BE2C (cell line): ENCODE results near the gene DAP3.
"Not testable (repeated sequence)": the region's sequence is repeated elsewhere in the genome, so short reads cannot be mapped to it uniquely, and the experiment has no call there.

Source experiments
- DNase-seq: peaks from one replicate; pipeline ENCODE4 v3.0.0-alpha.2; 2020
- H3K27me3 ChIP-seq: fragments of 250-450 bp; sonication (Bioruptor Pico); 2 replicates; pipeline ENCODE4 v1.5.1; 2020; ENCODE audit warnings: mild to moderate bottlenecking
- H3K36me3 ChIP-seq: fragments of 250-450 bp; sonication (Bioruptor Pico); 2 replicates; pipeline ENCODE4 v1.5.1; 2020; ENCODE audit warnings: mild to moderate bottlenecking
- H3K4me1 ChIP-seq: fragments of 250-450 bp; sonication (Bioruptor Pico); 2 replicates; pipeline ENCODE4 v1.5.1; 2020
- H3K4me3 ChIP-seq: 2 replicates; pipeline ENCODE4 v1.5.1; 2011; ENCODE audit warnings: low read depth, low read length
- H3K9me3 ChIP-seq: fragments of 250-450 bp; sonication (Bioruptor Pico); 2 replicates; pipeline ENCODE4 v1.5.1; 2020
- CTCF ChIP-seq: IDR thresholded peaks from 2 replicates; pipeline ENCODE4 v1.5.1; 2012; ENCODE audit warnings: mild to moderate bottlenecking, low read depth, low read length

Gene DAP3

DNA sequence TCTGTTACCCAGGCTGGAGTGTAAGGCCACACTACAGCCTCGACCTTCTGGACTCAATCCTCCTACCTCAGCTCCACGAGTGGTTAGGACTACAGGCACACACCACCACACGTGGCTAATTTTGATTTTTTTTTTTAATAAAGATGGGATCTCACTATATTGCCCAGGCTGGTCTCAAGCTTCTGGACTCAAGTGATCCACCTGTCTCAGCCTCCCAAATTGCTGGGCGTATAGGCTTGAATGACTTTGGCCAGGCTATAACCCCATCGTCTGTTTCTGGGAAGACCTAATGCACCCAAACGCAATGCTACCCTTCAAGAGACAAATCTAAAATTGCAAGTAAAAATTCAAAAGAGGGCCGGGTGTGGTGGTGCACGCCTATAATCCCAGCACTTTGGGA is 52.1 kb downstream of the DAP3 start:
- Histone ChIP-seq H3K4me1 (no peaks in the 10 kb centered on the region), H3K27me3 (no peaks in the 10 kb centered on the region), H3K9me3 (no peaks in the 10 kb centered on the region), H3K4me3 (no peak overlapping the region), H3K36me3 (peaks cover 32% of the 10 kb centered on the region)
- no peak for TF ChIP-seq CTCF
- no peak for DNase-seq

DNA sequence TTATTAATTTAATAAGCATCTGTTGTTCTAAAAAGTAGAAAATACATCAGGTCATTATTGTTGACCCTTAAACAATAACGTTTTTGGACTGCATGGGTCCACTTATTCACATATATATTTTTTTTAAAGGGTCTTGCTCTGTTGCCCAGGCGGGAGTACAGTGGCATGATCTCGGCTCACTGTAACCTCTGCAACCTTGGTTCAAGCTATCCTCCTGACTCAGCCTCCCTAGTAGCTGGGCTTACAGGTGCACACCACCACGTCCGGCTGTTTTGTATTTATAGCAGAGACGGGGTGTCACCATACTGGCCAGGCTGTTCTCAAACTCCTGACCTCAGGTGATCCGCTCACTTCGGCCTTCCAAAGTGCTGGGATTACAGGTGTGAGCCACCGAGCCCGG is 53.0 kb downstream of the DAP3 start:
- no peak overlapping the region for H3K4me3 ChIP-seq
- no peaks in the 10 kb centered on the region for H3K4me1 ChIP-seq
- no peak for TF ChIP-seq CTCF
- no peaks in the 10 kb centered on the region for H3K9me3 ChIP-seq
- no peaks in the 10 kb centered on the region for H3K27me3 ChIP-seq
- H3K36me3 ChIP-seq, result peaks cover 24% of the 10 kb centered on the region
- DNase-seq, result no peak

GRCh38 chr1:155744711-155745283 is 55.9 kb downstream of the DAP3 start:
- Histone ChIP-seq H3K9me3 (no peaks in the 10 kb centered on the region), H3K36me3 (peaks cover 12% of the 10 kb centered on the region), H3K27me3 (no peaks in the 10 kb centered on the region), H3K4me1 (no peaks in the 10 kb centered on the region), H3K4me3 (peak overlapping the region; percentile 95)
- TF ChIP-seq CTCF, result no peak
- no peak for DNase-seq

- peak overlapping the region; percentile 95 for H3K4me3 ChIP-seq
- not testable (repeated sequence) for H3K9me3 ChIP-seq, H3K27me3 ChIP-seq, H3K4me1 ChIP-seq
- peaks cover 12% of the 10 kb centered on the region for H3K36me3 ChIP-seq
- DNase-seq, result peak; percentile 98
Observed at GRCh38 chr1:155745284-155746228, 56.7 kb downstream of the DAP3 start.

DNA sequence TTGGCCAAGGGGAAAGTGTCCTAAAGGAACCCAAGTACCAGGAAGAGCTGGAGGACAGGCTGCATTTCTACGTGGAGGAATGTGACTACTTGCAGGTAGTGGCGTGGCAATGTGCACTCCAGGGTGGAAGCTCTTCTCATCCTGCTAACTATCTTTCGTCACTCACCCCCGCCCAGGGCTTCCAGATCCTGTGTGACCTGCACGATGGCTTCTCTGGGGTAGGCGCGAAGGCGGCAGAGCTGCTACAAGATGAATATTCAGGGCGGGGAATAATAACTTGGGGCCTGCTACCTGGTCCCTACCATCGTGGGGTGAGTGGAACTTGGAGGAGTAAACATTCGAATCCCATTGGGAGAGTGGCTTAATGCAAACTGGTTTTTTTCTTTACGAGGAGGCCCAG is 58.7 kb downstream of the DAP3 start:
- not testable (repeated sequence) for H3K4me1 ChIP-seq, H3K9me3 ChIP-seq, H3K4me3 ChIP-seq, DNase-seq, H3K27me3 ChIP-seq
- H3K36me3 ChIP-seq, result peaks cover 21% of the 10 kb centered on the region

- not testable (repeated sequence) for H3K9me3 ChIP-seq, H3K4me1 ChIP-seq, DNase-seq, H3K27me3 ChIP-seq, H3K4me3 ChIP-seq
- H3K36me3 ChIP-seq, result peaks cover 25% of the 10 kb centered on the region
Observed at GRCh38 chr1:155748141-155748540, 59.2 kb downstream of the DAP3 start.

- H3K4me1 ChIP-seq, DNase-seq, H3K4me3 ChIP-seq, H3K27me3 ChIP-seq, H3K9me3 ChIP-seq: not testable (repeated sequence)
- H3K36me3 ChIP-seq, result peaks cover 56% of the 10 kb centered on the region
Observed at GRCh38 chr1:155759017-155759416, 70.1 kb downstream of the DAP3 start.

DNA sequence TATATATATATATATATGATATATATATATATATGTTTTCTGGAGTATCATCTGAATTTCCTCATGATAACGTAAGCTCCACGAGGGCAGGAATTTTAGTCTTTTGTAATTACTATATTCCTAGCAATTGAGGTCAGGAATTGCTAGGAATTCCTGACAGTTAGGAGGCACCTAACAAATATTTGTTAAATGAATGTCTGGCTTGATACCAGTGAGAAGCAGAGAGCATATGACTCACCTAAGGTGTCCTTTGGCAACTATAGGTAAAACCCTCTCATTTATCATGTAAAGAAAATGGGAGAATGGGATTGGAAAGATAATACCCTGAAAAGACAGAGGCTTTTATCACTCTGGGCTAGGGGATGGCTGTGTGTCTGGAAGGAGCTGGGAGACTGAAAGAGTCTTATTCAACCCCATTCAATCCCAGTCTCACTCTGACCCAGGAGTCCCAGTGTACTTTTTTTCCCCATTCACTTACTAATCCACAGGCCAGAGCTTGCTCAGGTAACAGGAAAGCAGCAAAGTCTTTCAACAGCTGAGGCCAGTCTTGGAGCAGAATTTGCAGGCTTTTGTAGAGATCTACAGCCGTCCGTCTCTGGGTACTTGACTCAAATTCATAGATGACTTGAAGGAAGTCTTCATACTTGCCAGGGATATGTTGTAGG is 71.2 kb downstream of the DAP3 start:
- no peaks in the 10 kb centered on the region for H3K4me1 ChIP-seq
- no peaks in the 10 kb centered on the region for H3K27me3 ChIP-seq
- H3K36me3 ChIP-seq, result peaks cover 59% of the 10 kb centered on the region
- H3K9me3 ChIP-seq, result no peaks in the 10 kb centered on the region
- no peak overlapping the region for H3K4me3 ChIP-seq
- DNase-seq, result no peak
- TF ChIP-seq CTCF, result no peak
